ENCODE data around the gene SPATA16.

The SPATA16 gene

GRCh38 chr3:172981407-172981983 is 159.5 kb downstream of the SPATA16 start:
- no peak for ATAC-seq
- no peak for TF ChIP-seq PPARA (CRISPR knock-in tag; IDR thresholded peaks at IDR 0.05; ENCODE audit: borderline replicate concordance)
- TF ChIP-seq BACH2 (CRISPR knock-in tag; IDR thresholded peaks at IDR 0.05; ENCODE audit: borderline replicate concordance), result no peak
- TF ChIP-seq POU6F1 (CRISPR knock-in tag; IDR thresholded peaks at IDR 0.05; ENCODE audit: borderline replicate concordance, low read depth), result no peak
- TF ChIP-seq ISL1 (CRISPR knock-in tag; IDR thresholded peaks at IDR 0.05), result no peak
- TF ChIP-seq ZFP3 (CRISPR knock-in tag; IDR thresholded peaks at IDR 0.05), result no peak
- TF ChIP-seq CSRNP3 (CRISPR knock-in tag; IDR thresholded peaks at IDR 0.05), result no peak
- TF ChIP-seq ARNTL (CRISPR knock-in tag; IDR thresholded peaks at IDR 0.05; ENCODE audit: borderline replicate concordance, low read depth), result no peak
- TF ChIP-seq ZNF8 (CRISPR knock-in tag; IDR thresholded peaks at IDR 0.05), result no peak
- TF ChIP-seq GLIS3 (CRISPR knock-in tag; IDR thresholded peaks at IDR 0.05), result no peak

GRCh38 chr3:172980849-172981248 is 160.2 kb downstream of the SPATA16 start:
- TF ChIP-seq BACH2 (CRISPR knock-in tag; IDR thresholded peaks at IDR 0.05; ENCODE audit: borderline replicate concordance) (no peak), RARB (CRISPR knock-in tag; IDR thresholded peaks at IDR 0.05) (no peak), CSRNP3 (CRISPR knock-in tag; IDR thresholded peaks at IDR 0.05) (no peak), TCF4 (CRISPR knock-in tag; IDR thresholded peaks at IDR 0.05; ENCODE audit: borderline replicate concordance) (no peak), PPARA (CRISPR knock-in tag; IDR thresholded peaks at IDR 0.05; ENCODE audit: borderline replicate concordance) (no peak), ARNTL (CRISPR knock-in tag; IDR thresholded peaks at IDR 0.05; ENCODE audit: borderline replicate concordance, low read depth) (no peak), ZNF565 (CRISPR knock-in tag; conservative IDR thresholded peaks at IDR 0.05; ENCODE audit: low read depth) (no peak), ZC3H10 (CRISPR knock-in tag; IDR thresholded peaks at IDR 0.05) (no peak), PATZ1 (CRISPR knock-in tag; IDR thresholded peaks at IDR 0.05; ENCODE audit: borderline replicate concordance) (no peak), ISL1 (CRISPR knock-in tag; IDR thresholded peaks at IDR 0.05) (no peak), ZNF70 (CRISPR knock-in tag; IDR thresholded peaks at IDR 0.05) (no peak), OSR1 (CRISPR knock-in tag; IDR thresholded peaks at IDR 0.05) (no peak), GLIS3 (CRISPR knock-in tag; IDR thresholded peaks at IDR 0.05) (no peak)
- no peak for ATAC-seq

GRCh38 chr3:172977696-172978095 is 163.3 kb downstream of the SPATA16 start:
- no peak for ATAC-seq
- TF ChIP-seq ZFP30 (CRISPR knock-in tag; IDR thresholded peaks at IDR 0.05) (no peak), ZC3H10 (CRISPR knock-in tag; IDR thresholded peaks at IDR 0.05) (no peak), OSR1 (CRISPR knock-in tag; IDR thresholded peaks at IDR 0.05) (no peak), ISL1 (CRISPR knock-in tag; IDR thresholded peaks at IDR 0.05) (no peak), PPARA (CRISPR knock-in tag; IDR thresholded peaks at IDR 0.05; ENCODE audit: borderline replicate concordance) (no peak), CSRNP3 (CRISPR knock-in tag; IDR thresholded peaks at IDR 0.05) (no peak), CREB5 (CRISPR knock-in tag; IDR thresholded peaks at IDR 0.05; ENCODE audit: low read depth) (no peak), TOX (CRISPR knock-in tag; IDR thresholded peaks at IDR 0.05; ENCODE audit: borderline replicate concordance) (no peak)

Measured in SK-N-SH treated with all-trans-retinoic acid at 6 μM for 48 hours (cell line).